ENCODE results near the gene GRIP1.

The GRIP1 gene

GRCh38 chr12:66491853-66492252 lies 187.0 kb downstream of the GRIP1 start:
- Histone ChIP-seq H3K4me3 (ENCODE audit: low read depth, low read length) (no peak overlapping the region), H3K36me3 (replicated peaks) (no peaks in the 10 kb centered on the region), H3K27me3 (replicated peaks) (peaks cover 3% of the 10 kb centered on the region), H3K27ac (no peak overlapping the region)
- no peak for DNase-seq
- in situ Hi-C loops (cut with HindIII; ENCODE audit: low pct_ligation_motif_present, low sequenced_read_pairs): no loop called here
- TF ChIP-seq, protein P1, sequence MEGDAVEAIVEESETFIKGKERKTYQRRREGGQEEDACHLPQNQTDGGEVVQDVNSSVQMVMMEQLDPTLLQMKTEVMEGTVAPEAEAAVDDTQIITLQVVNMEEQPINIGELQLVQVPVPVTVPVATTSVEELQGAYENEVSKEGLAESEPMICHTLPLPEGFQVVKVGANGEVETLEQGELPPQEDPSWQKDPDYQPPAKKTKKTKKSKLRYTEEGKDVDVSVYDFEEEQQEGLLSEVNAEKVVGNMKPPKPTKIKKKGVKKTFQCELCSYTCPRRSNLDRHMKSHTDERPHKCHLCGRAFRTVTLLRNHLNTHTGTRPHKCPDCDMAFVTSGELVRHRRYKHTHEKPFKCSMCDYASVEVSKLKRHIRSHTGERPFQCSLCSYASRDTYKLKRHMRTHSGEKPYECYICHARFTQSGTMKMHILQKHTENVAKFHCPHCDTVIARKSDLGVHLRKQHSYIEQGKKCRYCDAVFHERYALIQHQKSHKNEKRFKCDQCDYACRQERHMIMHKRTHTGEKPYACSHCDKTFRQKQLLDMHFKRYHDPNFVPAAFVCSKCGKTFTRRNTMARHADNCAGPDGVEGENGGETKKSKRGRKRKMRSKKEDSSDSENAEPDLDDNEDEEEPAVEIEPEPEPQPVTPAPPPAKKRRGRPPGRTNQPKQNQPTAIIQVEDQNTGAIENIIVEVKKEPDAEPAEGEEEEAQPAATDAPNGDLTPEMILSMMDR (IDR thresholded peaks at IDR 0.05; ENCODE audit: low read depth, low read length, missing control alignments): no peak

DNA sequence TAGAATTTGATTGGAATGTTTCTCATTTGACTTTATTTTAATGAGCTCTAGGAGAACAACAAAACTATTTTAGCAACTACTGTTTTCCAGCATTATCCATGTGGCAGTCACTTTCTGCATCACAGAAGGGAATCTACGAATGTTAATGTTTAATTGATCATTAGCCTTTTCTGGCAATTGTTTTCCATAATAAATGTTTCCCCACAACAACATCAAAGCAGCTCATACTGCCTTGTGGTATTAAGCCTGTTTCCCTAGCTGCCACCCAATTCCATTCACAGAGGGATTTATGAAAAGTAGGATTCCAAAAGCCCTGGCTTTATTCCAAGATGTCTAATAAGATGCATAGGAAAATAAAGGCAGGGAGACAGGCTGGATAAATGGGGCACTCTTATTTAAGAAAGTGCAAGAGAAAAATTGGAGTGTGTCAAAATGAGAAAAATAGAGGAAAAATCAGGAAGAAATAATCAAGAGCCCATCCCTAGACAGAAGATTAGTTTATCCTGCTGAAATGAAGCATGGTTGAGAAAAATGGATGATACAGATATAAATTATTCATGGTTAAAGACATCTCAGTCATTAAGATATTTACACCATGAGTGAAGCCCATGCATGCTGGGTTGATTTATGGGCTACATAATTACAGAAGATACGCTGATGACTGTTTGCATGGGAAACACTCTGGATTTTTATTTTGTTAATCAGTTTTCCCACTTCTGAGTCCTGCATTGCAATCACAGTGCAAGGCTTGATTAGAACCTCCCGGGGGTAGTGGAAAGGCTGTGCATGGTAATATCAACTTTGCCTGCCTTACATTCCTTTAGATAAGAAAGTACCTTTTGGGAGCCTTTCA lies 196.3 kb downstream of the GRIP1 start:
- TF ChIP-seq, protein P1 (IDR thresholded peaks at IDR 0.05; ENCODE audit: low read depth, low read length, missing control alignments): no peak
- Histone ChIP-seq H3K36me3 (replicated peaks) (no peaks in the 10 kb centered on the region), H3K27ac (no peak overlapping the region), H3K4me3 (ENCODE audit: low read depth, low read length) (no peak overlapping the region), H3K27me3 (replicated peaks) (no peaks in the 10 kb centered on the region)
- no peak for DNase-seq
- in situ Hi-C loops (cut with HindIII; ENCODE audit: low pct_ligation_motif_present, low sequenced_read_pairs): no loop called here

GRCh38 chr12:66467932-66468331 lies 210.9 kb downstream of the GRIP1 start:
- TF ChIP-seq, protein P1 (IDR thresholded peaks at IDR 0.05; ENCODE audit: low read depth, low read length, missing control alignments): no peak
- in situ Hi-C loops (cut with HindIII; ENCODE audit: low pct_ligation_motif_present, low sequenced_read_pairs): no loop called here
- no peak overlapping the region for H3K27ac ChIP-seq
- H3K36me3 ChIP-seq (replicated peaks): no peaks in the 10 kb centered on the region
- DNase-seq: no peak
- no peaks in the 10 kb centered on the region for H3K27me3 ChIP-seq (replicated peaks)
- H3K4me3 ChIP-seq (ENCODE audit: low read depth, low read length): no peak overlapping the region

DNA sequence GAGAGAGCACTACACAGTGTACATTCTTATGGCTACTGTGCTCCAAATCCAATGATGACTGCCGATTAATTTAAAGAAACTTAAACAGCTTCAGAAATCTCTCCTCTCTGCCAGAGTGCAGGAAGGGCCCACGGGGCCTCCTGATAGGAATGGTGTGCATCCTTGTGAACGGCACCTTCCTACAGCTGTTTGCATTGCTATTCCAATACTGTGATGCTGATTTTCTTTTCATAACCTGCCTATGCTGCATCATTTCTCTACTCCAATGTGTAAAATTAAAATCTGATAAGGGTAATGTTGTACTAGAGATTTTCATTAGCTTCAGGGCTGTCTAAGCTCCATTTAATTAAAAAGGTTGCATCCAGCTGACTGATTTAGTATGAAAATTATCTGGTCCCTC lies 217.5 kb downstream of the GRIP1 start:
- in situ Hi-C loops (cut with HindIII; ENCODE audit: low pct_ligation_motif_present, low sequenced_read_pairs): no loop called here
- Histone ChIP-seq H3K4me3 (ENCODE audit: low read depth, low read length) (no peak overlapping the region), H3K27ac (no peak overlapping the region), H3K27me3 (replicated peaks) (no peaks in the 10 kb centered on the region), H3K36me3 (replicated peaks) (no peaks in the 10 kb centered on the region)
- TF ChIP-seq, protein P1 (IDR thresholded peaks at IDR 0.05; ENCODE audit: low read depth, low read length, missing control alignments): no peak
- no peak for DNase-seq

DNA sequence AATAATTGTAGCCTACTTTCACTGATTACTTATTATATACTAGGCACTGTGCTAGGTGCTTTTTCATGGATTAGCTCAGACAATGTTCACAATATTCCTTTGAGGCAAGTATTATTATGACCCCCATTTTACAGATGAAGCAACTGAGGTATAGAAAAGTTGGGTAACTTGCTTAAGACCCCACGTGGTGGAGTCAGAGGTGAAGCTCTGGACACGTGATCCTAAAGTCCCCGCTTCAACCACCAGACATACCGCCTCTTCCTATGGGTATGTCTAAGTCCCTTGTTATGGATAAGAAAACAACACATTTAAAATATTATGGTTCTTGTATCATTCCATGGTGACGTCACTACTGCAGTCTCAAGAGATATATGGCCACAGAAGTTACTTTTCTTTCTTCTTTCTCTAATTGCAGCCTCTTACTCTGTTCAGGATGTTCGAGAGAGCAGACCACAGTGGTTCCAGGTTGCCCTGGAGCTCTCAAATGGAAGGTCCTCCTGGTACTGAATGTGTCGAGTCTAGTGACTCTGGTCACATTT lies 218.9 kb downstream of the GRIP1 start:
- Histone ChIP-seq H3K27me3 (replicated peaks) (no peaks in the 10 kb centered on the region), H3K4me3 (ENCODE audit: low read depth, low read length) (no peak overlapping the region), H3K36me3 (replicated peaks) (no peaks in the 10 kb centered on the region), H3K27ac (no peak overlapping the region)
- DNase-seq: no peak
- in situ Hi-C loops (cut with HindIII; ENCODE audit: low pct_ligation_motif_present, low sequenced_read_pairs): no loop called here
- TF ChIP-seq, protein P1 (IDR thresholded peaks at IDR 0.05; ENCODE audit: low read depth, low read length, missing control alignments): no peak
